ENCODE results near the gene FGF14. TPM values are rescaled to one million over a fixed set of nuclear protein-coding genes. Genes with fewer than 3 reads are reported as not detected.

FGF14 gene
- total RNA-seq, 2 experiments from 2014 or later: not detected

GRCh38 chr13:102351521-102351920 is 50.3 kb downstream of the FGF14 start:
- TF ChIP-seq EZH2phosphoT487 (IDR thresholded peaks at IDR 0.05; ENCODE audit: borderline replicate concordance, low read depth, low read length) (no peak), CTCF (conservative IDR thresholded peaks at IDR 0.05; ENCODE audit: low read length) (no peak)

GRCh38 chr13:102347490-102347889 is 54.4 kb downstream of the FGF14 start:
- no peaks in the 10 kb centered on the region for H3K36me3 ChIP-seq (ENCODE audit: insufficient read depth, low read length)
- no peaks in the 10 kb centered on the region for H3K4me1 ChIP-seq (ENCODE audit: insufficient read depth, low read length, poor library complexity, severe bottlenecking)
- H3K4me3 ChIP-seq (ENCODE audit: low read depth, low read length, poor library complexity, severe bottlenecking): no peak overlapping the region
- DNase-seq (ENCODE audit: low spot score): no peak
- CTCF ChIA-PET (ENCODE audit: unreplicated experiment): no interaction called here
- H3K9me3 ChIP-seq (ENCODE audit: low read length): no peaks in the 10 kb centered on the region
- intact Hi-C loops (cut with micrococcal nuclease; ENCODE audit: unreplicated experiment): no loop called here
- POLR2A ChIA-PET: no interaction called here
- no peaks in the 10 kb centered on the region for H3K9me2 ChIP-seq (ENCODE audit: insufficient read depth, low read length)
- no peaks in the 10 kb centered on the region for H4K20me1 ChIP-seq (ENCODE audit: insufficient read depth, low read length)
- no peak overlapping the region for H3K27ac ChIP-seq (ENCODE audit: low read depth, low read length, poor library complexity, severe bottlenecking)
- TF ChIP-seq CTCF (conservative IDR thresholded peaks at IDR 0.05; ENCODE audit: low read length): no peak
- TF ChIP-seq EZH2phosphoT487 (IDR thresholded peaks at IDR 0.05; ENCODE audit: borderline replicate concordance, low read depth, low read length): no peak
- no peak overlapping the region for H3K4me2 ChIP-seq (ENCODE audit: low read length)
- no TSS peak for BruUV-seq (replicated peaks)
- H2AFZ ChIP-seq (ENCODE audit: low read length): no peak overlapping the region
- no peaks in the 10 kb centered on the region for H3K79me2 ChIP-seq (ENCODE audit: insufficient read depth, low read depth, low read length)

More at GRCh38 chr13:102351521-102351920, 50.3 kb downstream of the FGF14 start:
- Histone ChIP-seq H4K20me1 (ENCODE audit: insufficient read depth, low read length) (no peaks in the 10 kb centered on the region), H3K9me2 (ENCODE audit: insufficient read depth, low read length) (no peaks in the 10 kb centered on the region), H3K4me3 (ENCODE audit: low read depth, low read length, poor library complexity, severe bottlenecking) (no peak overlapping the region), H3K27ac (ENCODE audit: low read depth, low read length, poor library complexity, severe bottlenecking) (no peak overlapping the region), H3K4me1 (ENCODE audit: insufficient read depth, low read length, poor library complexity, severe bottlenecking) (no peaks in the 10 kb centered on the region), H3K4me2 (ENCODE audit: low read length) (no peak overlapping the region), H3K9me3 (ENCODE audit: low read length) (no peaks in the 10 kb centered on the region), H3K79me2 (ENCODE audit: insufficient read depth, low read depth, low read length) (no peaks in the 10 kb centered on the region), H3K36me3 (ENCODE audit: insufficient read depth, low read length) (no peaks in the 10 kb centered on the region), H2AFZ (ENCODE audit: low read length) (no peak overlapping the region)
- no TSS peak for BruUV-seq (replicated peaks)
- CTCF ChIA-PET (ENCODE audit: unreplicated experiment): no interaction called here
- no peak for DNase-seq (ENCODE audit: low spot score)
- intact Hi-C loops (cut with micrococcal nuclease; ENCODE audit: unreplicated experiment): no loop called here
- POLR2A ChIA-PET: no interaction called here

- TF ChIP-seq CTCF (conservative IDR thresholded peaks at IDR 0.05; ENCODE audit: low read length) (no peak), EZH2phosphoT487 (IDR thresholded peaks at IDR 0.05; ENCODE audit: borderline replicate concordance, low read depth, low read length) (no peak)
- no peak overlapping the region for H2AFZ ChIP-seq (ENCODE audit: low read length)
- no peak for DNase-seq (ENCODE audit: low spot score)
- ChIA-PET POLR2A (no interaction called here), CTCF (ENCODE audit: unreplicated experiment) (no interaction called here)
- no peaks in the 10 kb centered on the region for H3K4me1 ChIP-seq (ENCODE audit: insufficient read depth, low read length, poor library complexity, severe bottlenecking)
- H4K20me1 ChIP-seq (ENCODE audit: insufficient read depth, low read length): no peaks in the 10 kb centered on the region
- no peaks in the 10 kb centered on the region for H3K36me3 ChIP-seq (ENCODE audit: insufficient read depth, low read length)
- H3K4me3 ChIP-seq (ENCODE audit: low read depth, low read length, poor library complexity, severe bottlenecking): no peak overlapping the region
- no peak overlapping the region for H3K4me2 ChIP-seq (ENCODE audit: low read length)
- H3K27ac ChIP-seq (ENCODE audit: low read depth, low read length, poor library complexity, severe bottlenecking): no peak overlapping the region
- intact Hi-C loops (cut with micrococcal nuclease; ENCODE audit: unreplicated experiment): no loop called here
- H3K9me2 ChIP-seq (ENCODE audit: insufficient read depth, low read length): no peaks in the 10 kb centered on the region
- H3K79me2 ChIP-seq (ENCODE audit: insufficient read depth, low read depth, low read length): no peaks in the 10 kb centered on the region
- H3K9me3 ChIP-seq (ENCODE audit: low read length): no peaks in the 10 kb centered on the region
- BruUV-seq (replicated peaks): no TSS peak
These were observed 55.1 kb downstream of the FGF14 start for GRCh38 chr13:102346769-102347168.
